SK-MEL-5 (cell line): Measurements from ENCODE around the gene BOLL. TPM values are rescaled to one million over a fixed set of nuclear protein-coding genes. Genes with fewer than 3 reads are reported as not detected.
"Not testable (repeated sequence)": the region's sequence is repeated elsewhere in the genome, so short reads cannot be mapped to it uniquely, and the experiment has no call there.

Source experiments
- DNase-seq: peaks from one replicate; pipeline ENCODE4 v3.0.0-alpha.2; 2016; ENCODE audit warnings: low read depth, low spot score
- in situ Hi-C: cut with HindIII; loops from 2 replicates; pipeline ENCODE4 v1.10.0; 2016; ENCODE audit warnings: low sequenced_read_pairs, high pct_unique_total_duplicates, low pct_unique_long_range_greater_than_20kb
- polyA plus RNA-seq, 2 experiments: library from polyadenylated mRNA; depleted of rRNA; stranded (reverse); fragments of >200 nt; gene quantifications; 2 replicates each; pipeline ENCODE4 v1.2.3, GENCODE V29; 2015
- total RNA-seq: library from RNA; depleted of rRNA; stranded (reverse); fragments of >200 nt; shearing (Covaris generic); gene quantifications from 2 replicates; pipeline ENCODE4 v1.2.3, GENCODE V29; 2014; rRNA removed

Gene BOLL
- not detected in 2 replicates for total RNA-seq
- polyA plus RNA-seq (2015; cell fraction: cytosol; rRNA removed) = not detected in 2 replicates
- polyA plus RNA-seq (2015; cell fraction: nucleus; rRNA removed) = not detected in 2 replicates

- no peak for DNase-seq
- in situ Hi-C loops = no loop called here
Observed at GRCh38 chr2:197784956-197785941, at the start of gene BOLL. Gene BOLL, minus strand, starts transcription at chr2:197785319. Its CDS starts 3,469 bp downstream, at chr2:197781850.

DNA sequence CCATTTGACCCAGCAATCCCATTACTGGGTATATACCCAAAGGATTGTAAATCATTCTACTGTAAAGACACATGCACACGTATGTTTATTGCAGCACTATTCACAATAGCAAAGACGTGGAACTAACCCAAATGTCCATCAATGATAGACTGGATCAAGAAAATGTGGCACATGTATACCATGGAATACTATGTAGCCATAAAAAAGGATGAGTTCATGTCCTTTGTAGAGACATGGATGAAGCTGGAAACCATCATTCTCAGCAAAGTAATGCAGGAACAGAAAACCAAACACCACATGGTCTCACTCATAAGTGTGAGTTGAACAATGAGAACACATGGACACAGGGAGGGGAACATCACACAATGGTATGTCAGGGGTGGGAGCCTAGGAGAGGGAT, 49.7 kb upstream of the BOLL start:
- DNase-seq, in situ Hi-C loops: not testable (repeated sequence)

DNA sequence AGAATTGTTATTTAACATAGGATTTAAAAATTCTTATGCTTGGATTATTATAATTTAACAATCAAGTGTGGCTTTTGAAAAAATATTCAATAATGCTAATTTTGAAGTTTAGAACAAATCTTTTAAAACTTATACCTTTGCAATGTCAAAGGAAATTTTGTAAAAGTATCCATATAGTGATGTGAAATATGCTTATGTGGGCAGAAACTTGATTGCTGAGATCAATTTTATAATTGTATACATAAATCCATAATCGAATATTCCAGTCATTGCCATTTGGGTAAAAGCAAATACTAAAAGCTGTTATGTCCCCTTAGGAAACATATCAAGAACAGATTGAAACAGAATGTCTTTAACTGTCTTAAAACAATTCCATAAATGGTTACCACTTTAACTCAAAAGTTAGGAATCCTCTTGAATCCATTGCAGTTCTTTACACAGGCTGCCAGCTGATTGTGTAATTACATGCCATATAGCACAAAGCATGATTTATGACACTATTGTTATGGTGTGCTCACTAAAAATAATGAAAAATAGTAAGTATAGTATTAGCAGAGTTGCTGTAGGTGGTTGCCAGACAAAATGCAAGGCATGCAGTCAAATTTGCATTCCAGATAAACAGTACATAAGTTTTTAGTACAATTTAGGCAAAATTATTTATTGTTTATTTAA, 43.5 kb upstream of the BOLL start:
- DNase-seq = no peak
- in situ Hi-C loops = no loop called here

DNA sequence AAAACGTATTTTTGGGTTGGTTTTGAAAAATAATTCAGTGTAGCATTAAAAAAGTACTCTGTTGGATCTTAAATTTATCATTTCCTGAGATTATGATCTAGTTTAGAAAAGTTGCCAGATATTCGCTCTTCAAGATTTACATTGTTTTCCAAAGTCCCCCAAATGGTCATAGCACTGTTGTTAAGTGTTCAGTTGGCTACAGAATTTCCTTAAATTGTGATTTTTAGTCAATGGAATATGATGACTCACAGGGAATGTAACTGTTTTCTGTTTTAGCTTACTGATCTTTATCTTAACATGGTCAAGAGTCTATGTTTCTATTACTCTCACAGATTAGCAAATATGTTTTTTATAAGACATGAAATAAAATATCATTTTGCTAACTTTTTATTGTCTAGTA, 42.5 kb upstream of the BOLL start:
- in situ Hi-C loops = no loop called here
- DNase-seq = no peak

- in situ Hi-C loops = no loop called here
- DNase-seq = no peak
Observed at GRCh38 chr2:197822333-197822732, 37.2 kb upstream of the BOLL start.

GRCh38 chr2:197821550-197822289, 36.6 kb upstream of the BOLL start:
- no peak for DNase-seq
- in situ Hi-C loops = no loop called here

- DNase-seq = no peak
- in situ Hi-C loops = no loop called here
Observed at GRCh38 chr2:197814526-197814925, 29.4 kb upstream of the BOLL start.

- peak; percentile 48 for DNase-seq
- in situ Hi-C loops = no loop called here
Observed at GRCh38 chr2:197813093-197813787, 28.1 kb upstream of the BOLL start.

DNA sequence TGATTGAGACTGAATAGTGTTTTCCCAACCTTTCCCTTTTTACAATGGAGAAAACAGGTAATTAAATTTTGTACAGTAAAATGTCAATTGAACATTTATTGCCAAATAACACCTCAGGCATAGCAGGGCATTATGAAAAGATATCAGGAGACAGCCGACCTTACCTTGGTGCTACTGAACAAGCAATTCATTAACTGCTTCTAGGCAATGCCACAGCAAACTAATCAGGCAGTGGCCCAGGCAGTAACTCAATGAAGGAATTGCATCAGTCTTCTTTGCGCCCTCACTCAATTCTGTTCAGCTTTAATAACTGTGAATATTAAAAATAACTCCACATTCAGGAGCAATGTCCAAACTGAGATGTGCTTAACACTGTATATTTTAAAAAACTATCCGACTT, 25.4 kb upstream of the BOLL start:
- DNase-seq = no peak
- in situ Hi-C loops = no loop called here

GRCh38 chr2:197810016-197810415, 24.9 kb upstream of the BOLL start:
- no peak for DNase-seq
- in situ Hi-C loops = no loop called here

DNA sequence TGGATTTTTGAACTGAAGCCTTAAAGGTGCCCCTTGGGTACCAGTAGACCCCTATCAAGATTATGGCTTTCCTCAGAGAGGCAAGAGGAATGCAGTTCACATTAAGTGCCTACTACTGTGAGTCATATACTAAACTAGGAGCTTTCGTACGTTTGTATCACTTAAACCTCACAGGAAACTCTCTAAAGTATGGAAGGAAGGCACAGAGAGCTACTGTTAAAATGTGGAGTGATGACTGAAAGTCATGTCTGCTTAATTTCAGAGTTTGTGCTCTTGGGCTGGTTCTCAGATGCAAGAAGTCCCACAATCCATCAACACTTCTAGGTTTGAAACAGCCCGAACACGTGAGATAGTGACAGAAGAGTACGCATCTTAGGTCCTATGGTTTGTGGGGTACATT, 23.9 kb upstream of the BOLL start:
- in situ Hi-C loops = no loop called here
- no peak for DNase-seq

- in situ Hi-C loops = no loop called here
- DNase-seq = no peak
Observed at GRCh38 chr2:197805715-197806633, 20.9 kb upstream of the BOLL start.

GRCh38 chr2:197804758-197805714, 19.9 kb upstream of the BOLL start:
- in situ Hi-C loops = no loop called here
- peak; percentile 32 for DNase-seq

- peak; percentile 83 for DNase-seq
- in situ Hi-C loops = no loop called here
Observed at GRCh38 chr2:197804049-197804757, 19.1 kb upstream of the BOLL start, which contains the start of gene PLCL1. Gene PLCL1, plus strand, starts transcription at chr2:197804593.

DNA sequence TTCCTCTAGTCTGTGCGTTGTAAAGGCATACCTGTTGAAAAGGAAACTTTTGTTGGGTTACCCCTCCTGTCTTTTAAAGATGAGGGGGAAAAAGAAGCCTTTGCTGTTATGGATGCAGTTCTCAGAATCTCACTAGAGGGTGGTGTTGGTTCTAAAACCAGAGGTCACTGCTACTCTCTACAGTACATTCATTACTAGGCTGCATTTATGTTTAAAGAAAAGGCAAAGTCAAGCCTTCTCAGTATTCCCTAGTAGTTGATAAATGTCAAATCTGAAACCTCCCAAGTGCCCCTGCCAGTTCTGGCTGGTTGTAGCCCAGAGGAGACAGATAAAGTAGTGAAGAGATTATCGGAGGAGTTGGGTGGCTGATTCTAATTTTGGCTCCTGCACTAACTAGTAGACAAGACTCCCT, 17.9 kb upstream of the BOLL start:
- peak; percentile 69 for DNase-seq
- in situ Hi-C loops = no loop called here
